ENCODE data around the gene KCND3. TPM values are rescaled to one million over a fixed set of nuclear protein-coding genes. Genes with fewer than 3 reads are reported as not detected.

The KCND3 gene
- total and polyA plus RNA-seq, 2 experiments from 2014 or later, result 0.10 to 0.18 TPM

- Mint-ChIP-seq H3K4me3 (no peak overlapping the region), H3K9me3 (no peaks in the 10 kb centered on the region; the same call in 2 of the 3 replicates), H3K27me3 (ENCODE audit: insufficient read depth, low read depth, poor library complexity) (no peaks in the 10 kb centered on the region), H3K27ac (no peak overlapping the region), H3K4me1 (no peaks in the 10 kb centered on the region), H3K36me3 (ENCODE audit: low read depth) (no peaks in the 10 kb centered on the region)
- Histone ChIP-seq H3K27me3 (ENCODE audit: insufficient read depth) (no peaks in the 10 kb centered on the region), H3K4me2 (no peak overlapping the region), H2AFZ (no peak overlapping the region), H3K36me3 (ENCODE audit: insufficient read depth) (no peaks in the 10 kb centered on the region), H3K9me2 (ENCODE audit: insufficient read depth) (0 out of 2 replicates have a peak, but pooled peaks cover 4% of the 10 kb centered on the region), H3F3A (replicated peaks; ENCODE audit: low read depth) (no peaks in the 10 kb centered on the region), H4K20me1 (replicated peaks; ENCODE audit: insufficient read depth) (no peaks in the 10 kb centered on the region; the same call in 1 of the 2 replicates), H3K79me2 (replicated peaks; ENCODE audit: insufficient read depth) (no peaks in the 10 kb centered on the region), H3K27ac (ENCODE audit: low read depth) (no peak overlapping the region), H3K4me3 (no peak overlapping the region), H3K4me1 (ENCODE audit: insufficient read depth) (no peaks in the 10 kb centered on the region)
- TF ChIP-seq ZNF114 (CRISPR knock-in tag; IDR thresholded peaks at IDR 0.05), result no peak
- no peak for TF ChIP-seq POLR2AphosphoS5 (IDR thresholded peaks at IDR 0.05; ENCODE audit: low read depth)
- TF ChIP-seq STAT1 (IDR thresholded peaks at IDR 0.05; ENCODE audit: unreplicated experiment), result no peak
- no peak for TF ChIP-seq EZH2 (IDR thresholded peaks at IDR 0.05; ENCODE audit: low read depth, unreplicated experiment)
- TF ChIP-seq CTCF (conservative IDR thresholded peaks at IDR 0.05; ENCODE audit: low read depth in 2 of 2), result no peak
- no peak for TF ChIP-seq NANOG (IDR thresholded peaks at IDR 0.05; ENCODE audit: borderline replicate concordance)
- no peak for TF ChIP-seq EZH2phosphoT487 (IDR thresholded peaks at IDR 0.05; ENCODE audit: unreplicated experiment)
- TF ChIP-seq ZNF331 (CRISPR knock-in tag; IDR thresholded peaks at IDR 0.05; ENCODE audit: low read depth), result no peak
- TF ChIP-seq CREB1 (CRISPR knock-in tag; IDR thresholded peaks at IDR 0.05; ENCODE audit: low read depth), result no peak
- DNase-seq (ENCODE audit: low spot score) (no peak), ATAC-seq (no peak)
Observed at GRCh38 chr1:112034277-112034676, 44.8 kb upstream of the KCND3 start.

GRCh38 chr1:112033439-112034120 is 44.1 kb upstream of the KCND3 start:
- H3K9me2 ChIP-seq (ENCODE audit: insufficient read depth), result no peaks in the 10 kb centered on the region
- H3K9me3 Mint-ChIP-seq, result no peaks in the 10 kb centered on the region; the same call in 2 of the 3 replicates
- H2AFZ ChIP-seq, result no peak overlapping the region
- H3K79me2 ChIP-seq (replicated peaks; ENCODE audit: insufficient read depth), result no peaks in the 10 kb centered on the region
- no peak for DNase-seq (ENCODE audit: low spot score)
- no peak overlapping the region for H3K27ac ChIP-seq (ENCODE audit: low read depth)
- no peak overlapping the region for H3K4me3 Mint-ChIP-seq
- no peaks in the 10 kb centered on the region; the same call in 1 of the 2 replicates for H4K20me1 ChIP-seq (replicated peaks; ENCODE audit: insufficient read depth)
- no peaks in the 10 kb centered on the region for H3K27me3 ChIP-seq (ENCODE audit: insufficient read depth)
- no peak overlapping the region for H3K27ac Mint-ChIP-seq
- no peaks in the 10 kb centered on the region for H3F3A ChIP-seq (replicated peaks; ENCODE audit: low read depth)
- no peaks in the 10 kb centered on the region for H3K36me3 Mint-ChIP-seq (ENCODE audit: low read depth)
- no peak overlapping the region for H3K4me2 ChIP-seq
- no peaks in the 10 kb centered on the region for H3K27me3 Mint-ChIP-seq (ENCODE audit: insufficient read depth, low read depth, poor library complexity)
- H3K4me1 ChIP-seq (ENCODE audit: insufficient read depth), result no peaks in the 10 kb centered on the region
- H3K4me1 Mint-ChIP-seq, result no peaks in the 10 kb centered on the region
- no peak for ATAC-seq
- no peaks in the 10 kb centered on the region for H3K36me3 ChIP-seq (ENCODE audit: insufficient read depth)
- H3K4me3 ChIP-seq, result no peak overlapping the region
- TF ChIP-seq JUNB (IDR thresholded peaks at IDR 0.05; ENCODE audit: unreplicated experiment) (no peak), ZNF331 (CRISPR knock-in tag; IDR thresholded peaks at IDR 0.05; ENCODE audit: low read depth) (no peak), ZNF114 (CRISPR knock-in tag; IDR thresholded peaks at IDR 0.05) (no peak), EZH2phosphoT487 (IDR thresholded peaks at IDR 0.05; ENCODE audit: unreplicated experiment) (no peak), EZH2 (IDR thresholded peaks at IDR 0.05; ENCODE audit: low read depth, unreplicated experiment) (no peak), CREB1 (CRISPR knock-in tag; IDR thresholded peaks at IDR 0.05; ENCODE audit: low read depth) (no peak), NANOG (IDR thresholded peaks at IDR 0.05; ENCODE audit: borderline replicate concordance) (no peak), POLR2AphosphoS5 (IDR thresholded peaks at IDR 0.05; ENCODE audit: low read depth) (no peak), STAT1 (IDR thresholded peaks at IDR 0.05; ENCODE audit: unreplicated experiment) (no peak), CTCF (conservative IDR thresholded peaks at IDR 0.05; ENCODE audit: low read depth in 2 of 2) (no peak)
